Astrocyte of the cerebellum (primary cell): ENCODE data around the gene MGARP.

Source experiments
- DNase-seq: peaks from one replicate; pipeline ENCODE4 v3.0.0-alpha.2; 2011; ENCODE audit warnings: low read depth
- H3K4me3 ChIP-seq: 2 replicates; pipeline ENCODE4 v1.5.1; 2011; ENCODE audit warnings: mild to moderate bottlenecking, low read depth, low read length, moderate library complexity
- in situ Hi-C: cut with HindIII; loops from 2 replicates; pipeline ENCODE4 v1.10.0; 2017; ENCODE audit warnings: low sequenced_read_pairs
- TF ChIP-seq, protein P1 (sequence below): IDR thresholded peaks from 2 replicates; pipeline ENCODE4 v1.5.1; 2012; ENCODE audit warnings: low read length, low read depth, moderate library complexity, mild to moderate bottlenecking; ENCODE audit errors: missing control alignments

Gene MGARP

GRCh38 chr4:139234253-139234652, 45.8 kb downstream of the MGARP start:
- TF ChIP-seq, protein P1, sequence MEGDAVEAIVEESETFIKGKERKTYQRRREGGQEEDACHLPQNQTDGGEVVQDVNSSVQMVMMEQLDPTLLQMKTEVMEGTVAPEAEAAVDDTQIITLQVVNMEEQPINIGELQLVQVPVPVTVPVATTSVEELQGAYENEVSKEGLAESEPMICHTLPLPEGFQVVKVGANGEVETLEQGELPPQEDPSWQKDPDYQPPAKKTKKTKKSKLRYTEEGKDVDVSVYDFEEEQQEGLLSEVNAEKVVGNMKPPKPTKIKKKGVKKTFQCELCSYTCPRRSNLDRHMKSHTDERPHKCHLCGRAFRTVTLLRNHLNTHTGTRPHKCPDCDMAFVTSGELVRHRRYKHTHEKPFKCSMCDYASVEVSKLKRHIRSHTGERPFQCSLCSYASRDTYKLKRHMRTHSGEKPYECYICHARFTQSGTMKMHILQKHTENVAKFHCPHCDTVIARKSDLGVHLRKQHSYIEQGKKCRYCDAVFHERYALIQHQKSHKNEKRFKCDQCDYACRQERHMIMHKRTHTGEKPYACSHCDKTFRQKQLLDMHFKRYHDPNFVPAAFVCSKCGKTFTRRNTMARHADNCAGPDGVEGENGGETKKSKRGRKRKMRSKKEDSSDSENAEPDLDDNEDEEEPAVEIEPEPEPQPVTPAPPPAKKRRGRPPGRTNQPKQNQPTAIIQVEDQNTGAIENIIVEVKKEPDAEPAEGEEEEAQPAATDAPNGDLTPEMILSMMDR: no peak
- no peak overlapping the region for H3K4me3 ChIP-seq
- in situ Hi-C loops: no loop called here
- DNase-seq: no peak

DNA sequence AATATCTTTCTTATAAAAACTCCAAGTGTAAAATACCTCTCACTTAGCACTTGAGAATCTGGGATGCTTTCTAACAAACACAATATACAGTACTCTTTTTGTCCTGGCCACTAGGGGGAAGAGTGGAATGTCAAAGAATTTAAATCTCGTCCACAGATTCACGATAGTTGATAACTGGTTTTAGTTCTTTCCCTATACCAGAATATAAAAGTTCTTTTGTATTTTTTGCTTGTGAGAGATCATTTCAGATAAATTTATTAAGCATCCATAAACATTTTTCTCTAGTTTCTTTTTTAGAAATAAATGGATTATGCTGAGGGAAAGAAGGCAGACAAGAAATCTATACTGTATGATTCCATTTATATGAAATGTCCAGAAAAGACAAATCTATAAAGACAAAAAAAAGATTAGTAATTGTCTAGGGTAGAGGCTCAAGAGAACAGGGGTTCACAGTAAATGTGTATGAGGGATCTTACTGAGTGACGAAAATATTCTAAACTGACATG, 50.4 kb downstream of the MGARP start:
- TF ChIP-seq, protein P1: peak; percentile 61
- DNase-seq: peak; percentile 49
- H3K4me3 ChIP-seq: no peak overlapping the region
- in situ Hi-C loops: no loop called here

DNA sequence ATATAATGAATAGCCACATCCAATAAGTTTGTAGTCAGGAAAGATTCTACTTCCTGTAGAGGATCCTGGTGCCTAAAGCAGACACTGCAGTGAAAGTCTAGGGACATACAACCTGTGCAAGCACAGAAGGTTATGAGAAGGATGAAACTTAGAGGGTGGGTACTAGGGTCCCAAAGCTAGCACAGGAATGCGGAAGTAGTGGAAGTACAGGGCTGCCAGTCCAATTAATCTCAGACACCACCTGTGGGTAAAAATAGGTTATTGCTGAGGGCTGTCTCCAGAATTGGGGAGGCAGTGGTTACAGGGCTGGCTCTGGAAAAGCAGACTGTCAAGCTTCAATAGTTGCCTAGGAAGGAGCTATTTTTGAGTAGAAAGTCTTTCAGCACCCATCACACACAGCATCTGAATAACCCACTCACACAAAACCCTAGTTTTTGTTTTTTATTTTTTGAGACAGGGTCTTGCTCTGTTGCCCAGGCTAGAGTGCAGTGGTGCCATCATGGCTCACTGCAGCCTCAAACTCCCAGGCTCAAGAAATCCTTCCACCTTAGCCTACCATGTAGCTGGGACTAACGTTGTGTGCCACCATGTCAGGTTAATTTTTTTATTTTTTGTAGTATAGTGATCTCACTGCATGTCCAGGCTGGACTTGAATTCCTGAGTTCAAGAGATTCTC, 52.2 kb downstream of the MGARP start:
- H3K4me3 ChIP-seq: no peak overlapping the region
- DNase-seq: no peak
- TF ChIP-seq, protein P1: peak; percentile 21
- in situ Hi-C loops: no loop called here

GRCh38 chr4:139223682-139224317, 56.2 kb downstream of the MGARP start:
- TF ChIP-seq, protein P1: no peak
- no peak overlapping the region for H3K4me3 ChIP-seq
- peak; percentile 72 for DNase-seq
- in situ Hi-C loops: loop anchor here (5.0 kb wide), 1 partner anchor 79 kb away; the partner anchor contains the start of genes NAA15 and NDUFC1

GRCh38 chr4:139222215-139222614, 57.8 kb downstream of the MGARP start:
- in situ Hi-C loops: loop anchor here (5.0 kb wide), 1 partner anchor 80 kb away; the partner anchor contains the start of genes NAA15 and NDUFC1
- DNase-seq: no peak
- H3K4me3 ChIP-seq: no peak overlapping the region
- TF ChIP-seq, protein P1: no peak

DNA sequence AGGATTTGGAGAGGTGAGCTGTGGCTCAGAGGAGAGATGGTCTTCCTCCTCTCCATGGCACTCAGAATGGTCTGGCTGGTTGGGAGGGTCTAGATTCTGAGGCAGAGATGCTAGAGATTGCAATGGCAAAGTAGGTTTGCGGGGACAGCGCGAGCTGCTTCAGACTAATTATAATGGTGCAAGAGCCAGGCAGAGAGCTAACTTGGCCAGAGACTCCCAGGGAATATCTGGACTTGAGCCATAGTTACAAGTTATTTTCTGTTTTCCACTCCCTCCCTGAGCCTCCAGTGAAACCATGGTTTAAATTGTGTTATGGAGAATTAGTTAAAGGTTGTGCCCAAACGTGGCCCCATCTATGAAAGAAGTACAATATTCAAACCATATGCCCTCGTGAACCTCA, 58.3 kb downstream of the MGARP start:
- in situ Hi-C loops: loop anchor here (5.0 kb wide), 1 partner anchor 81 kb away; the partner anchor contains the start of genes NAA15 and NDUFC1
- no peak for DNase-seq
- TF ChIP-seq, protein P1: no peak
- no peak overlapping the region for H3K4me3 ChIP-seq
